ENCODE data around the gene LGALS7B.
"Not testable (repeated sequence)": the region's sequence is repeated elsewhere in the genome, so short reads cannot be mapped to it uniquely, and the experiment has no call there.

The LGALS7B gene

GRCh38 chr19:38784224-38784623 is 4.8 kb upstream of the LGALS7B start:
- H3F3A ChIP-seq (ENCODE audit: insufficient read depth, low read length), result no peaks in the 10 kb centered on the region
- no peak overlapping the region for H3K4me3 ChIP-seq (ENCODE audit: low read depth, low read length, poor library complexity, severe bottlenecking)
- H3K9me2 ChIP-seq (ENCODE audit: low read depth, low read length), result no peaks in the 10 kb centered on the region
- no peak overlapping the region for H3K27ac ChIP-seq (ENCODE audit: low read depth, low read length, poor library complexity, severe bottlenecking)
- H3K9me3 ChIP-seq (ENCODE audit: low read length), result no peaks in the 10 kb centered on the region
- no peak overlapping the region for H3K4me2 ChIP-seq (ENCODE audit: low read length)
- no peaks in the 10 kb centered on the region for H4K20me1 ChIP-seq (ENCODE audit: insufficient read depth, low read length)
- peaks cover 7% of the 10 kb centered on the region; the same call in 1 of the 2 replicates for H3K27me3 ChIP-seq (ENCODE audit: insufficient read depth, low read length)
- H3K79me2 ChIP-seq (ENCODE audit: insufficient read depth, low read length), result no peaks in the 10 kb centered on the region
- TF ChIP-seq EZH2 (IDR thresholded peaks at IDR 0.05; ENCODE audit: borderline replicate concordance, low read length) (no peak), CTCF (IDR thresholded peaks at IDR 0.05; ENCODE audit: low read length) (no peak)
- H2AFZ ChIP-seq (ENCODE audit: low read length), result no peak overlapping the region
- no peak overlapping the region for H3K9ac ChIP-seq (ENCODE audit: low read length)
- no peaks in the 10 kb centered on the region for H3K36me3 ChIP-seq (ENCODE audit: insufficient read depth, low read length)
- no peaks in the 10 kb centered on the region for H3K4me1 ChIP-seq (ENCODE audit: insufficient read depth, low read length, severe bottlenecking)

- Histone ChIP-seq H3K4me3 (ENCODE audit: low read depth, low read length, poor library complexity, severe bottlenecking) (no peak overlapping the region), H3F3A (ENCODE audit: insufficient read depth, low read length) (no peaks in the 10 kb centered on the region), H3K9ac (ENCODE audit: low read length) (no peak overlapping the region), H2AFZ (ENCODE audit: low read length) (no peak overlapping the region), H3K4me1 (ENCODE audit: insufficient read depth, low read length, severe bottlenecking) (no peaks in the 10 kb centered on the region), H3K9me2 (ENCODE audit: low read depth, low read length) (no peaks in the 10 kb centered on the region), H3K4me2 (ENCODE audit: low read length) (no peak overlapping the region), H3K79me2 (ENCODE audit: insufficient read depth, low read length) (no peaks in the 10 kb centered on the region), H3K27me3 (ENCODE audit: insufficient read depth, low read length) (peaks cover 6% of the 10 kb centered on the region; the same call in 1 of the 2 replicates), H3K9me3 (ENCODE audit: low read length) (no peaks in the 10 kb centered on the region), H4K20me1 (ENCODE audit: insufficient read depth, low read length) (no peaks in the 10 kb centered on the region), H3K27ac (ENCODE audit: low read depth, low read length, poor library complexity, severe bottlenecking) (no peak overlapping the region), H3K36me3 (ENCODE audit: insufficient read depth, low read length) (no peaks in the 10 kb centered on the region)
- TF ChIP-seq CTCF (IDR thresholded peaks at IDR 0.05; ENCODE audit: low read length) (no peak), EZH2 (IDR thresholded peaks at IDR 0.05; ENCODE audit: borderline replicate concordance, low read length) (no peak)
These were observed 3.8 kb upstream of the LGALS7B start for GRCh38 chr19:38785187-38785699.

DNA sequence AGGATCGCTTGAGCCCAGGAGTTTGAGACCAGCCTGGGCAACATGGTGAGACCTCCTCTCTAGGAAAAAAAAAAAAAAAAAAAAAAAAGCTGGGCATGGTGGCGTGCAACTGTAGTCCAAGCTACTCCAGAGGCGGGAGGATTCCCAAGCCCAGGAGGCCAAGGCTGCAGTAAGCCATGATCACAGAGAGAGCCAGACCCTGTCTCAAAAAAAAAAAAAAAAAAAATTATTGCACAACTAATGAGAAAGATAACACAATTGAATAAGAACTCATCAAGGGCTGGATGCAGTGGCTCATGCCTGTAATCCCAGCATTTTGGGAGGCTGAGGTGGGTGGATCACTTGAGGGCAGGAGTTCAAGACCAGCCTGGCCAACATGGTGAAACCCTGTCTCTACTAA is 2.9 kb upstream of the LGALS7B start:
- H2AFZ ChIP-seq (ENCODE audit: low read length); H3K9ac ChIP-seq (ENCODE audit: low read length); H3F3A ChIP-seq (ENCODE audit: insufficient read depth, low read length); H3K9me3 ChIP-seq (ENCODE audit: low read length); H4K20me1 ChIP-seq (ENCODE audit: insufficient read depth, low read length); H3K27ac ChIP-seq (ENCODE audit: low read depth, low read length, poor library complexity, severe bottlenecking); H3K27me3 ChIP-seq (ENCODE audit: insufficient read depth, low read length); H3K9me2 ChIP-seq (ENCODE audit: low read depth, low read length); H3K79me2 ChIP-seq (ENCODE audit: insufficient read depth, low read length); H3K36me3 ChIP-seq (ENCODE audit: insufficient read depth, low read length); H3K4me2 ChIP-seq (ENCODE audit: low read length); H3K4me3 ChIP-seq (ENCODE audit: low read depth, low read length, poor library complexity, severe bottlenecking); H3K4me1 ChIP-seq (ENCODE audit: insufficient read depth, low read length, severe bottlenecking): not testable (repeated sequence)

DNA sequence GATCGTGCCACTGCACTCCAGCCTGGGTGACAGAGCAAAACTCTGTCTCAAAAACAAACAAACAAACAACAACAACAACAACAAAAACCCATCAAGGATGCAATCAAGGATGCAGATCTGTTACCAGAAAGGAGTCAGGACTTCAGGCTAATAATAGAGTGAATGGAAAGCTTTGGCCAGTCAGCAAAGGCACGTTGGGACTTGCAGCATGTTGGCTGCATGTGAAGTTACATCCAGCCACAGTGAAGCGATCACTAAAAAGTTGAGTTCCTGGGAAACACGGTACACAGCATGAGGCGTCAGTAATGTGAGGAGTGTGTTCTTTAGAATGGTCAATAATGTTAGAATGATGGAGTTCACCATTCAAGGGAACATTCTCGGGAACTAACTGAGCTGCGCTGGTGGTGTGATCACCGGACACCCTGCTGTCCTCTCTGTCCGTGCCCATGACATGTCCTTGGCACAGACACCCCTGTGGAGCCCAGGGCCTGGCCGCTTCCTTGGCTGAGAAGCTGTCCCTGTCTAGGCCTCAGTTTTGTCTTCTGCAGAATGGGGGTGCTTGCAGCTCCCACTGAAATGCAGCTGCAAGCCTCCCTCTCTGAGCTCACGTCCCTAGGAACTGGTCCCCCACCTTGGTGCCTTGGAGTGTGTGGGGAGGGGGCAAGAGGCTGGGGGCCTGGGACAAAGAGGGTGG is 2.3 kb upstream of the LGALS7B start:
- no peaks in the 10 kb centered on the region for H4K20me1 ChIP-seq (ENCODE audit: insufficient read depth, low read length)
- no peaks in the 10 kb centered on the region for H3K79me2 ChIP-seq (ENCODE audit: insufficient read depth, low read length)
- no peaks in the 10 kb centered on the region for H3K36me3 ChIP-seq (ENCODE audit: insufficient read depth, low read length)
- H3K4me3 ChIP-seq (ENCODE audit: low read depth, low read length, poor library complexity, severe bottlenecking), result no peak overlapping the region
- no peaks in the 10 kb centered on the region for H3F3A ChIP-seq (ENCODE audit: insufficient read depth, low read length)
- H3K9ac ChIP-seq (ENCODE audit: low read length), result no peak overlapping the region
- H3K4me1 ChIP-seq (ENCODE audit: insufficient read depth, low read length, severe bottlenecking), result no peaks in the 10 kb centered on the region
- H3K27me3 ChIP-seq (ENCODE audit: insufficient read depth, low read length), result no peaks in the 10 kb centered on the region; the same call in 1 of the 2 replicates
- no peak overlapping the region for H3K4me2 ChIP-seq (ENCODE audit: low read length)
- H3K27ac ChIP-seq (ENCODE audit: low read depth, low read length, poor library complexity, severe bottlenecking), result no peak overlapping the region
- H2AFZ ChIP-seq (ENCODE audit: low read length), result no peak overlapping the region
- no peaks in the 10 kb centered on the region for H3K9me2 ChIP-seq (ENCODE audit: low read depth, low read length)
- H3K9me3 ChIP-seq (ENCODE audit: low read length), result no peaks in the 10 kb centered on the region
- TF ChIP-seq CTCF (IDR thresholded peaks at IDR 0.05; ENCODE audit: low read length), result no peak
- no peak for TF ChIP-seq EZH2 (IDR thresholded peaks at IDR 0.05; ENCODE audit: borderline replicate concordance, low read length)

DNA sequence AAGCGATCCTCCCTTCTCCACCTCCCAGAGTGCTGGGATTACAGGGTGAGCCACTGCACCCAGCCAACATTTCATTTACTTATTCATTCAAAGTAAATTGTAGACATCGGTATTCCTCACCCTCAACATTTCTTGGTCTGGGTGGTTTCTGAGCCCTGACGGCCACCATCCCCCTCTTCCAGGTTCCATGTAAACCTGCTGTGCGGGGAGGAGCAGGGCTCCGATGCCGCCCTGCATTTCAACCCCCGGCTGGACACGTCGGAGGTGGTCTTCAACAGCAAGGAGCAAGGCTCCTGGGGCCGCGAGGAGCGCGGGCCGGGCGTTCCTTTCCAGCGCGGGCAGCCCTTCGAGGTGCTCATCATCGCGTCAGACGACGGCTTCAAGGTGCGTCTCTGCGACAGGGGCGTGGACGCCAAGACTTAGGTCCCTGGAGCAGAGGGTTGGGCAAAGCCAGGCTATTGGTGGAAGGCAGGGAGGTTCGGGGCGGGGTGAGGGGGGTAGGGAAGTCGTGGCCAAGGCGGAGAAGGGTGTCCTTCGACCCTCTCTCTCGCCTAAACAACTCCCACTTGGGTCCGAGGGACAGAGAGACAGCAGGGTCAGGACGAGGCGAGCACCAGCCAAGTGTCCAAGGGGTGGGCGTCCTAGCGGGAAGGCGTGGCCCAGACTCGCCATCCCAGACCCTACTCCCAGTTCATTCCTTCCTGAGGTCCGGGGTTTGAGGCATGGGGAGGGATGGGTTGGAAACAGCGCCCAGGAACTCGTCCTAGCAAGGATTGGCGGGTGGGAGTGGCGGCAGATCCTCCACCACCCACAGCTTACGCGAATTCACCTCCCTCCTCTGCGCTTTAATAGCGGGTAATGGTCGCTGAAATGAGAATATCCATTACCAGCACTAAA is 1.8 kb downstream of the LGALS7B start:
- not testable (repeated sequence) for H3K4me3 ChIP-seq (ENCODE audit: low read depth, low read length, poor library complexity, severe bottlenecking); H4K20me1 ChIP-seq (ENCODE audit: insufficient read depth, low read length); H2AFZ ChIP-seq (ENCODE audit: low read length); H3K9ac ChIP-seq (ENCODE audit: low read length); H3K4me2 ChIP-seq (ENCODE audit: low read length); H3K79me2 ChIP-seq (ENCODE audit: insufficient read depth, low read length); H3K27ac ChIP-seq (ENCODE audit: low read depth, low read length, poor library complexity, severe bottlenecking); H3K36me3 ChIP-seq (ENCODE audit: insufficient read depth, low read length); H3K9me3 ChIP-seq (ENCODE audit: low read length); H3K27me3 ChIP-seq (ENCODE audit: insufficient read depth, low read length); H3K9me2 ChIP-seq (ENCODE audit: low read depth, low read length); H3F3A ChIP-seq (ENCODE audit: insufficient read depth, low read length)
- H3K4me1 ChIP-seq (ENCODE audit: insufficient read depth, low read length, severe bottlenecking), result peaks cover 13% of the 10 kb centered on the region

All from OCI-LY1 (cell line).